IPS DF 6.9 (cell line): Measurements from ENCODE around the gene SSX7.
"Not testable (repeated sequence)": the region's sequence is repeated elsewhere in the genome, so short reads cannot be mapped to it uniquely, and the experiment has no call there.

Source experiments
- DNase-seq: peaks from one replicate; pipeline ENCODE4 v3.0.0-alpha.2; 2013; ENCODE audit warnings: low read depth, low spot score
- H3K27ac ChIP-seq: one replicate; pipeline ENCODE4 v1.5.1; 2013; ENCODE audit warnings: low read length, control low read depth
- H3K27me3 ChIP-seq: 2 replicates; pipeline ENCODE4 v1.6.1; 2013; ENCODE audit warnings: mild to moderate bottlenecking, low read length; ENCODE audit not compliant: control insufficient read depth, insufficient read depth
- H3K36me3 ChIP-seq: 2 replicates; pipeline ENCODE4 v1.6.1; 2013; ENCODE audit warnings: low read length; ENCODE audit not compliant: control insufficient read depth, insufficient read depth
- H3K4me1 ChIP-seq: 2 replicates; pipeline ENCODE4 v1.6.1; 2013; ENCODE audit warnings: low read length; ENCODE audit not compliant: control insufficient read depth, insufficient read depth
- H3K4me3 ChIP-seq: 2 replicates; pipeline ENCODE4 v1.5.1; 2013; ENCODE audit warnings: mild to moderate bottlenecking, low read length
- H3K9me3 ChIP-seq: 2 replicates; pipeline ENCODE4 v1.6.1; 2013; ENCODE audit warnings: low read length, inconsistent platforms; ENCODE audit not compliant: control insufficient read depth, insufficient read depth
- WGBS: extraction: QIAGEN DNeasy Blood & Tissue Kit; methylation state at CpG from one replicate; pipeline ENCODE4 v1.1.7; 2013; ENCODE audit warnings: mixed read lengths, missing lambda C conversion rate; ENCODE audit not compliant: insufficient read length, insufficient coverage; 5-methylcytosine and 5-hydroxymethylcytosine counted together

The SSX7 gene

GRCh38 chrX:52654800-52655199, at the start of gene SSX7:
TSS of gene SSX7 (minus strand) at chrX:52654900. CDS start at chrX:52653472, 1,428 bp downstream.
- not testable (repeated sequence) for H3K4me1 ChIP-seq, H3K27me3 ChIP-seq, H3K36me3 ChIP-seq, H3K27ac ChIP-seq, H3K9me3 ChIP-seq, H3K4me3 ChIP-seq, DNase-seq
- WGBS = no CpG with 5 or more reads among the region's 9 CpGs

- H3K27ac ChIP-seq, H3K4me3 ChIP-seq, DNase-seq, H3K4me1 ChIP-seq, H3K27me3 ChIP-seq, H3K36me3 ChIP-seq, H3K9me3 ChIP-seq: not testable (repeated sequence)
- no CpG with 5 or more reads among the region's 4 CpGs for WGBS
Observed at GRCh38 chrX:52692034-52692433, 37.3 kb upstream of the SSX7 start.

GRCh38 chrX:52662218-52662617, 7.5 kb upstream of the SSX7 start:
- no CpG with 5 or more reads among the region's 2 CpGs for WGBS
- DNase-seq, H3K9me3 ChIP-seq, H3K4me3 ChIP-seq, H3K27me3 ChIP-seq, H3K4me1 ChIP-seq, H3K27ac ChIP-seq, H3K36me3 ChIP-seq: not testable (repeated sequence)

GRCh38 chrX:52655475-52655874, 775 bp upstream of the SSX7 start:
- H3K36me3 ChIP-seq, DNase-seq, H3K27me3 ChIP-seq, H3K9me3 ChIP-seq, H3K27ac ChIP-seq, H3K4me3 ChIP-seq, H3K4me1 ChIP-seq: not testable (repeated sequence)
- WGBS = no CpG with 5 or more reads among the region's 8 CpGs

- not testable (repeated sequence) for H3K36me3 ChIP-seq
Observed at GRCh38 chrX:52650676-52651075, 4.0 kb downstream of the SSX7 start.

GRCh38 chrX:52648956-52649355, 5.7 kb downstream of the SSX7 start:
- H3K36me3 ChIP-seq, H3K27ac ChIP-seq, DNase-seq, H3K4me1 ChIP-seq, H3K27me3 ChIP-seq, H3K4me3 ChIP-seq, H3K9me3 ChIP-seq: not testable (repeated sequence)
- WGBS = no CpG with 5 or more reads among the region's 7 CpGs

More at GRCh38 chrX:52650676-52651075, 4.0 kb downstream of the SSX7 start:
- not testable (repeated sequence) for H3K9me3 ChIP-seq, H3K27ac ChIP-seq, DNase-seq, H3K4me3 ChIP-seq, H3K27me3 ChIP-seq, H3K4me1 ChIP-seq
- WGBS = no CpG with 5 or more reads among the region's 3 CpGs

- DNase-seq, H3K36me3 ChIP-seq, H3K9me3 ChIP-seq, H3K4me1 ChIP-seq, H3K27ac ChIP-seq, H3K4me3 ChIP-seq, H3K27me3 ChIP-seq: not testable (repeated sequence)
- WGBS = no CpG with 5 or more reads among the region's 3 CpGs
Observed at GRCh38 chrX:52628483-52628882, 26.2 kb downstream of the SSX7 start.

- not testable (repeated sequence) for DNase-seq, H3K27me3 ChIP-seq, H3K9me3 ChIP-seq, H3K4me1 ChIP-seq, H3K4me3 ChIP-seq, H3K36me3 ChIP-seq, H3K27ac ChIP-seq
- WGBS = no CpG with 5 or more reads among the region's 8 CpGs
Observed at GRCh38 chrX:52620661-52621060, 34.0 kb downstream of the SSX7 start.

GRCh38 chrX:52608961-52609360, 45.7 kb downstream of the SSX7 start:
- Histone ChIP-seq H3K9me3 (no peaks in the 10 kb centered on the region), H3K36me3 (no peaks in the 10 kb centered on the region), H3K27me3 (no peaks in the 10 kb centered on the region), H3K4me3 (no peak overlapping the region), H3K4me1 (no peaks in the 10 kb centered on the region), H3K27ac (no peak overlapping the region)
- WGBS = no CpG with 5 or more reads among the region's 1 CpG
- no peak for DNase-seq

GRCh38 chrX:52603151-52603550, 51.5 kb downstream of the SSX7 start:
- no CpG with 5 or more reads among the region's 8 CpGs for WGBS
- DNase-seq = not testable (repeated sequence)

GRCh38 chrX:52598886-52599285, 55.8 kb downstream of the SSX7 start:
- no CpG with 5 or more reads among the region's 7 CpGs for WGBS

More at GRCh38 chrX:52603151-52603550, 51.5 kb downstream of the SSX7 start:
- not testable (repeated sequence) for H3K36me3 ChIP-seq, H3K9me3 ChIP-seq, H3K4me3 ChIP-seq, H3K27me3 ChIP-seq, H3K27ac ChIP-seq, H3K4me1 ChIP-seq

More at GRCh38 chrX:52598886-52599285, 55.8 kb downstream of the SSX7 start:
- no peak overlapping the region for H3K4me3 ChIP-seq
- DNase-seq = no peak
- H3K9me3 ChIP-seq = no peaks in the 10 kb centered on the region
- H3K27me3 ChIP-seq = no peaks in the 10 kb centered on the region
- no peak overlapping the region for H3K27ac ChIP-seq
- no peaks in the 10 kb centered on the region for H3K4me1 ChIP-seq
- no peaks in the 10 kb centered on the region for H3K36me3 ChIP-seq
